Activated CD4-positive, alpha-beta memory T cell treated with anti-CD3 and anti-CD28 coated beads for 36 hours (primary cell): ENCODE measurements around the gene KIRREL1. TPM values are rescaled to one million over a fixed set of nuclear protein-coding genes. Genes with fewer than 3 reads are reported as not detected.
A peak's percentile ranks its signal among the peaks of the same experiment; 100 is the strongest.

Source experiments
- CTCF ChIA-PET: fragments of 350-600 bp; sonication (Branson Sonifier 250); formaldehyde crosslinking; loops from one replicate; lab custom pipeline; 2021; ENCODE audit warnings: antibody characterized with exemption, inconsistent platforms; lab: Charles Lee
- POLR2A ChIA-PET: fragments of 350-600 bp; sonication (Branson Sonifier 250); formaldehyde crosslinking; loops from one replicate; lab custom pipeline; 2021; ENCODE audit warnings: antibody characterized with exemption; lab: Charles Lee
- DNase-seq: peaks from one replicate; pipeline ENCODE4 v3.0.0-alpha.2; 2020
- H3K27ac Mint-ChIP-seq: one replicate; pipeline ENCODE4 v1.8.0; 2021; ENCODE audit warnings: mixed read lengths
- H3K27me3 Mint-ChIP-seq: one replicate; pipeline ENCODE4 v1.8.0; 2021; ENCODE audit warnings: mixed read lengths
- H3K36me3 Mint-ChIP-seq: one replicate; pipeline ENCODE4 v1.8.0; 2021; ENCODE audit warnings: mixed read lengths
- H3K4me1 Mint-ChIP-seq: one replicate; pipeline ENCODE4 v1.8.0; 2021; ENCODE audit warnings: low read depth, mixed read lengths
- H3K4me3 Mint-ChIP-seq: one replicate; pipeline ENCODE4 v1.8.0; 2021; ENCODE audit warnings: mild to moderate bottlenecking, mixed read lengths
- H3K9me3 Mint-ChIP-seq: one replicate; pipeline ENCODE4 v1.8.0; 2021; ENCODE audit warnings: mixed read lengths
- intact Hi-C: fragments of 100-400 bp; cut with micrococcal nuclease; formaldehyde crosslinking; loops from one replicate; pipeline ENCODE4 v1.15.1; 2023
- total RNA-seq, 2 experiments: library from RNA; stranded (reverse); gene quantifications; one replicate each; pipeline ENCODE4 v1.2.3, GENCODE V29; 2021

The KIRREL1 gene
- total RNA-seq, 2 experiments from 2014 or later = not detected

GRCh38 chr1:158104891-158105290 is 111.4 kb downstream of the KIRREL1 start:
- peaks cover 3% of the 10 kb centered on the region for H3K4me1 Mint-ChIP-seq
- peaks cover 5% of the 10 kb centered on the region for H3K27me3 Mint-ChIP-seq
- H3K36me3 Mint-ChIP-seq = no peaks in the 10 kb centered on the region
- ChIA-PET POLR2A (no interaction called here), CTCF (no interaction called here)
- H3K27ac Mint-ChIP-seq = no peak overlapping the region
- H3K4me3 Mint-ChIP-seq = no peak overlapping the region
- peaks cover 2% of the 10 kb centered on the region for H3K9me3 Mint-ChIP-seq
- no peak for DNase-seq
- intact Hi-C loops = no loop called here

- intact Hi-C loops = no loop called here
- peaks cover 5% of the 10 kb centered on the region for H3K27me3 Mint-ChIP-seq
- CTCF ChIA-PET = interaction anchor here (2.5 to 2.6 kb wide), 2 partner anchors 9 to 19 kb away, joined by 9 to 16 read pairs; no protein-coding TSS in a partner anchor
- H3K36me3 Mint-ChIP-seq = no peaks in the 10 kb centered on the region
- POLR2A ChIA-PET = no interaction called here
- H3K9me3 Mint-ChIP-seq = peaks cover 2% of the 10 kb centered on the region
- peaks cover 3% of the 10 kb centered on the region for H3K4me1 Mint-ChIP-seq
- no peak overlapping the region for H3K4me3 Mint-ChIP-seq
- DNase-seq = no peak
- H3K27ac Mint-ChIP-seq = no peak overlapping the region
Observed at GRCh38 chr1:158105352-158106095, 112.1 kb downstream of the KIRREL1 start.

GRCh38 chr1:158107916-158108315 is 114.5 kb downstream of the KIRREL1 start:
- Mint-ChIP-seq H3K27ac (no peak overlapping the region), H3K9me3 (peaks cover 2% of the 10 kb centered on the region), H3K36me3 (no peaks in the 10 kb centered on the region), H3K4me1 (peaks cover 2% of the 10 kb centered on the region), H3K4me3 (no peak overlapping the region), H3K27me3 (peaks cover 21% of the 10 kb centered on the region)
- CTCF ChIA-PET = interaction anchor here (2.5 to 2.6 kb wide), 2 partner anchors 12 to 17 kb away, joined by 9 to 16 read pairs; no protein-coding TSS in a partner anchor
- POLR2A ChIA-PET = no interaction called here
- intact Hi-C loops = no loop called here
- DNase-seq = no peak

- peak; percentile 41 for DNase-seq
- H3K36me3 Mint-ChIP-seq = no peaks in the 10 kb centered on the region
- CTCF ChIA-PET = interaction anchor here (0.6 to 4.0 kb wide), 4 partner anchors 11 to 121 kb away, joined by 3 to 22 read pairs (median 14); no protein-coding TSS in a partner anchor
- peak overlapping the region; percentile 44 for H3K4me3 Mint-ChIP-seq
- H3K27me3 Mint-ChIP-seq = peaks cover 40% of the 10 kb centered on the region
- peaks cover 11% of the 10 kb centered on the region for H3K4me1 Mint-ChIP-seq
- intact Hi-C loops = loop anchor here (10.0 kb wide), 1 partner anchor 62 kb away; no protein-coding TSS in a partner anchor
- POLR2A ChIA-PET = no interaction called here
- no peak overlapping the region for H3K27ac Mint-ChIP-seq
- H3K9me3 Mint-ChIP-seq = peaks cover 2% of the 10 kb centered on the region
Observed at GRCh38 chr1:158112994-158113758, 119.7 kb downstream of the KIRREL1 start.

- peaks cover 11% of the 10 kb centered on the region for H3K4me1 Mint-ChIP-seq
- H3K27ac Mint-ChIP-seq = no peak overlapping the region
- H3K4me3 Mint-ChIP-seq = peak overlapping the region; percentile 64
- DNase-seq = no peak
- ChIA-PET CTCF (interaction anchor here (1.4 to 3.6 kb wide), 3 partner anchors 10 to 122 kb away, joined by 4 to 19 read pairs (median 10); no protein-coding TSS in a partner anchor), POLR2A (no interaction called here)
- H3K9me3 Mint-ChIP-seq = peaks cover 2% of the 10 kb centered on the region
- H3K27me3 Mint-ChIP-seq = peaks cover 44% of the 10 kb centered on the region
- no peaks in the 10 kb centered on the region for H3K36me3 Mint-ChIP-seq
- intact Hi-C loops = loop anchor here (10.0 kb wide), 1 partner anchor 61 kb away; no protein-coding TSS in a partner anchor
Observed at GRCh38 chr1:158113759-158114127, 120.3 kb downstream of the KIRREL1 start.

- H3K9me3 Mint-ChIP-seq = no peaks in the 10 kb centered on the region
- peaks cover 52% of the 10 kb centered on the region for H3K27me3 Mint-ChIP-seq
- intact Hi-C loops = loop anchor here (10.0 kb wide), 1 partner anchor 60 kb away; no protein-coding TSS in a partner anchor
- no peak overlapping the region for H3K27ac Mint-ChIP-seq
- DNase-seq = no peak
- H3K4me1 Mint-ChIP-seq = peaks cover 11% of the 10 kb centered on the region
- ChIA-PET POLR2A (no interaction called here), CTCF (interaction anchor here (1.4 to 11.8 kb wide), 5 partner anchors 9 to 123 kb away, joined by 4 to 115 read pairs (median 10); no protein-coding TSS in a partner anchor)
- no peaks in the 10 kb centered on the region for H3K36me3 Mint-ChIP-seq
- no peak overlapping the region for H3K4me3 Mint-ChIP-seq
Observed at GRCh38 chr1:158115126-158115525, 121.7 kb downstream of the KIRREL1 start.

- peaks cover 11% of the 10 kb centered on the region for H3K4me1 Mint-ChIP-seq
- no peaks in the 10 kb centered on the region for H3K9me3 Mint-ChIP-seq
- no peak for DNase-seq
- POLR2A ChIA-PET = no interaction called here
- CTCF ChIA-PET = interaction anchor here (0.6 to 11.8 kb wide), 9 partner anchors 8 to 441 kb away, joined by 3 to 115 read pairs (median 4); no protein-coding TSS in a partner anchor
- H3K27me3 Mint-ChIP-seq = peaks cover 59% of the 10 kb centered on the region
- H3K36me3 Mint-ChIP-seq = no peaks in the 10 kb centered on the region
- intact Hi-C loops = loop anchor here (10.0 kb wide), 1 partner anchor 58 kb away; no protein-coding TSS in a partner anchor
- no peak overlapping the region for H3K27ac Mint-ChIP-seq
- no peak overlapping the region for H3K4me3 Mint-ChIP-seq
Observed at GRCh38 chr1:158116311-158117167, 123.1 kb downstream of the KIRREL1 start.

- ChIA-PET POLR2A (no interaction called here), CTCF (interaction anchor here (1.1 to 11.8 kb wide), 4 partner anchors 10 to 154 kb away, joined by 3 to 115 read pairs (median 6); a partner anchor contains a TSS)
- intact Hi-C loops = loop anchor here (10.0 kb wide), 1 partner anchor 57 kb away; no protein-coding TSS in a partner anchor
- Mint-ChIP-seq H3K9me3 (no peaks in the 10 kb centered on the region), H3K4me3 (no peak overlapping the region), H3K27me3 (peaks cover 50% of the 10 kb centered on the region), H3K36me3 (no peaks in the 10 kb centered on the region), H3K4me1 (peaks cover 8% of the 10 kb centered on the region), H3K27ac (no peak overlapping the region)
- peak; percentile 28 for DNase-seq
Observed at GRCh38 chr1:158117854-158118704, 124.6 kb downstream of the KIRREL1 start.

GRCh38 chr1:158118713-158119402 is 125.4 kb downstream of the KIRREL1 start:
- Mint-ChIP-seq H3K36me3 (no peaks in the 10 kb centered on the region), H3K27me3 (peaks cover 51% of the 10 kb centered on the region), H3K9me3 (no peaks in the 10 kb centered on the region), H3K4me1 (peaks cover 5% of the 10 kb centered on the region), H3K4me3 (no peak overlapping the region), H3K27ac (no peak overlapping the region)
- DNase-seq = no peak
- intact Hi-C loops = loop anchor here (10.0 kb wide), 1 partner anchor 56 kb away; no protein-coding TSS in a partner anchor
- ChIA-PET CTCF (interaction anchor here (1.4 to 11.8 kb wide), 4 partner anchors 22 to 155 kb away, joined by 5 to 115 read pairs (median 60); partner anchors contain the start of gene KIRREL1), POLR2A (no interaction called here)
